Nephron (organoid): Measurements from ENCODE around the gene NTRK3.
A peak's percentile ranks its signal among the peaks of the same experiment; 100 is the strongest.

Source experiments
- H3K27ac Mint-ChIP-seq, 3 experiments: 2 replicates each; pipeline ENCODE4 v1.8.0; 2020; ENCODE audit warnings: mixed read lengths in 3 of 3, mild to moderate bottlenecking in 2 of 3, moderate library complexity in 1 of 3
- H3K27me3 Mint-ChIP-seq: 2 replicates; pipeline ENCODE4 v1.8.0; 2021; ENCODE audit warnings: low read depth, mild to moderate bottlenecking, moderate library complexity, mixed read lengths
- H3K36me3 Mint-ChIP-seq: 2 replicates; pipeline ENCODE4 v1.8.0; 2020; ENCODE audit warnings: low read depth, mixed read lengths
- H3K4me1 Mint-ChIP-seq: 2 replicates; pipeline ENCODE4 v1.8.0; 2020; ENCODE audit warnings: mixed read lengths
- H3K4me3 Mint-ChIP-seq, 3 experiments: 2 replicates each; pipeline ENCODE4 v1.8.0; 2020; ENCODE audit warnings: mild to moderate bottlenecking in 3 of 3, mixed read lengths in 3 of 3, moderate library complexity in 2 of 3
- H3K9me3 Mint-ChIP-seq: 2 replicates; pipeline ENCODE4 v1.8.0; 2020; ENCODE audit warnings: mixed read lengths
- TF ChIP-seq, protein P1 (sequence below), 3 experiments: fragments of 200-600 bp; sonication (generic); IDR thresholded peaks; one replicate each; pipeline ENCODE4 v1.5.0; 2021; ENCODE audit warnings: antibody characterized with exemption in 3 of 3; ENCODE audit not compliant: unreplicated experiment in 3 of 3

NTRK3 gene

DNA sequence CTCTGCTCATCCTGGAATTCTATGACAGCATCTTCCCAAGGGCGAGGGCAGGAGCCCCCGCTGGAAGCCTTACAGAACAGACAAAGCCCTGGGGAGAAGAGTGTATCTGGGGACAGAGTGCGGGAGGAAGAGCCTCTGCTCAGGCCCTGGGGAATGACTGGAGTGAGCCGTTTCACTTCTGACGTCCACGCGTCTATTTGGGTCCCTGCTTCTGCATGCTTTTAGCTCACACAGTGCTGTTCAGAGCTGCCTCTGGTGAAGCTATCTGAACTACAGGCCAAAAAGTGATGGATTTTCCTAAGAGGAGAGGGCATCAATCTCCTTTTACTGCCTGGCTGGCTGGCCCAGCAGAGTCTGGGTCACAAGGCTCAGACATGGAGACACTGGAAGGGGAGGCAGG lies 311.8 kb downstream of the NTRK3 start:
- peak overlapping the region in 1 of 3 experiments; percentile 44 for H3K4me3 Mint-ChIP-seq
- H3K27me3 Mint-ChIP-seq = peaks cover 9% of the 10 kb centered on the region
- TF ChIP-seq, protein P1, sequence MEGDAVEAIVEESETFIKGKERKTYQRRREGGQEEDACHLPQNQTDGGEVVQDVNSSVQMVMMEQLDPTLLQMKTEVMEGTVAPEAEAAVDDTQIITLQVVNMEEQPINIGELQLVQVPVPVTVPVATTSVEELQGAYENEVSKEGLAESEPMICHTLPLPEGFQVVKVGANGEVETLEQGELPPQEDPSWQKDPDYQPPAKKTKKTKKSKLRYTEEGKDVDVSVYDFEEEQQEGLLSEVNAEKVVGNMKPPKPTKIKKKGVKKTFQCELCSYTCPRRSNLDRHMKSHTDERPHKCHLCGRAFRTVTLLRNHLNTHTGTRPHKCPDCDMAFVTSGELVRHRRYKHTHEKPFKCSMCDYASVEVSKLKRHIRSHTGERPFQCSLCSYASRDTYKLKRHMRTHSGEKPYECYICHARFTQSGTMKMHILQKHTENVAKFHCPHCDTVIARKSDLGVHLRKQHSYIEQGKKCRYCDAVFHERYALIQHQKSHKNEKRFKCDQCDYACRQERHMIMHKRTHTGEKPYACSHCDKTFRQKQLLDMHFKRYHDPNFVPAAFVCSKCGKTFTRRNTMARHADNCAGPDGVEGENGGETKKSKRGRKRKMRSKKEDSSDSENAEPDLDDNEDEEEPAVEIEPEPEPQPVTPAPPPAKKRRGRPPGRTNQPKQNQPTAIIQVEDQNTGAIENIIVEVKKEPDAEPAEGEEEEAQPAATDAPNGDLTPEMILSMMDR (IDR thresholded peaks at IDR 0.05; ENCODE audit: unreplicated experiment in 3 of 3) = no peak
- H3K36me3 Mint-ChIP-seq = no peaks in the 10 kb centered on the region
- no peaks in the 10 kb centered on the region for H3K9me3 Mint-ChIP-seq
- H3K4me1 Mint-ChIP-seq = peaks cover 76% of the 10 kb centered on the region
- H3K27ac Mint-ChIP-seq = peak overlapping the region; percentile 80 to 94 (median 93)

DNA sequence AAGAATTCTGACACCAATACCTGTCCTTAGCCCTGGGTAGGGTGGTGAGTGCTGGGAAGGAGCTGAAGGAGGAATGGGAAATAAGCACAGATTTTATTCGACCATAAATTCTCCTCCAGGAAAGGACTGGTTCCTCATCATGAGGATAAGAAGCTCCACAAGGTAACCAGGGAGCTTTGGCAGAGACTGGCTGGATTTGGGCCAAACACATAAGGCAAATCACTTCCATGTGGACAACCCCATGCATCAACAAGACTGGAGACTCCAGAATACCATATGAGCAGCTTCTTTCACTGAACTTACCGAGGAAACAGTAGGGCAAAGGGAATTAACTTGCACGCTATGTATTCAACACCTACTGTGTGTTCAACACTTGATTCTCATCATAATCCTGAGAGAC lies 312.5 kb downstream of the NTRK3 start:
- TF ChIP-seq, protein P1 (IDR thresholded peaks at IDR 0.05; ENCODE audit: unreplicated experiment in 3 of 3) = no peak
- no peaks in the 10 kb centered on the region for H3K36me3 Mint-ChIP-seq
- peaks cover 9% of the 10 kb centered on the region for H3K27me3 Mint-ChIP-seq
- peak overlapping the region; percentile 80 to 94 (median 93) for H3K27ac Mint-ChIP-seq
- peak overlapping the region in 1 of 3 experiments; percentile 18 for H3K4me3 Mint-ChIP-seq
- H3K9me3 Mint-ChIP-seq = no peaks in the 10 kb centered on the region
- H3K4me1 Mint-ChIP-seq = peaks cover 70% of the 10 kb centered on the region

DNA sequence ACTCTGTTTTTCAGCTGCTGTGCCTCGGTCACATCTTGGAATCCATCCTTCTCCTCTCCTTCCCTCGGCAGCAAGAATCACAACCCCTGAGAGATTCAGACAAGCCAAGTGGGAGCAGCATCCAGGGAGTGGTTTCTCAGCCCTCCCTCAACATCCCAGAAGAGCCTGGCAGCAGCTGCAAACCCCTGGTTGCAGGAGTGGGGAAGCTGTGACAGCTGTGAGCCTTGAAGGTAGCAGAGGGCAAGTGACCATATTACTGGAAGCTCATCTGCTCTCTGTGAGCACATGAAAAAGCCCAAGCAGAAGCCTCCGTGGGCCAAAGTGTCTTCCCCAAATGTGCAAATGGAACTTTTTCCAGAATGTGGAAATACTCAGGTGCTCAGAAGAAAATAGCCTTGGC lies 312.9 kb downstream of the NTRK3 start:
- Mint-ChIP-seq H3K9me3 (no peaks in the 10 kb centered on the region), H3K4me1 (peaks cover 65% of the 10 kb centered on the region), H3K27ac (peak overlapping the region; percentile 80 to 94 (median 93)), H3K27me3 (peaks cover 9% of the 10 kb centered on the region), H3K4me3 (peak overlapping the region in 1 of 3 experiments; percentile 3), H3K36me3 (no peaks in the 10 kb centered on the region)
- TF ChIP-seq, protein P1 (IDR thresholded peaks at IDR 0.05; ENCODE audit: unreplicated experiment in 3 of 3) = no peak

DNA sequence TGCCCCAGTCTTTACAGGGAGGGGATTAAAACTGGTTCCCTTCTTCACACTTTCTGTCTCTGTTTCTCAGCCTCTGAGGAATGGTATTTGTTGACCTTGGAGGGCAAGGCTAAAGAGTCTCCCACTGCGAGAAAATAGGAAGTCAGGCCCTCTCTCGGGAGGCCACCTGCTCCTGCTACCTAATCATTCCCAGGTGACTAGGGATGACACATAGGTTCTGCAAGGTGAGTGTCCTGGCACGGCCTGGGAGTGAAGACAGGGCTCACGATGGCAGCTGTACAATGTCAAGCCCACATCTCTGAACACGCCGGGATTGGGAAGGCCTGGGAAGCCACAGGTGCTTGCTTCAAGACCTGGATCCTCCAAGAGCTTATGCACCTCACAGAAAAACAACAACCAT lies 314.2 kb downstream of the NTRK3 start:
- TF ChIP-seq, protein P1 (IDR thresholded peaks at IDR 0.05; ENCODE audit: unreplicated experiment in 3 of 3) = no peak
- Mint-ChIP-seq H3K4me1 (peaks cover 66% of the 10 kb centered on the region), H3K4me3 (no peak overlapping the region), H3K27ac (peak overlapping the region in 2 of 3 experiments; percentile 18 to 42), H3K27me3 (peaks cover 9% of the 10 kb centered on the region), H3K9me3 (no peaks in the 10 kb centered on the region), H3K36me3 (no peaks in the 10 kb centered on the region)

DNA sequence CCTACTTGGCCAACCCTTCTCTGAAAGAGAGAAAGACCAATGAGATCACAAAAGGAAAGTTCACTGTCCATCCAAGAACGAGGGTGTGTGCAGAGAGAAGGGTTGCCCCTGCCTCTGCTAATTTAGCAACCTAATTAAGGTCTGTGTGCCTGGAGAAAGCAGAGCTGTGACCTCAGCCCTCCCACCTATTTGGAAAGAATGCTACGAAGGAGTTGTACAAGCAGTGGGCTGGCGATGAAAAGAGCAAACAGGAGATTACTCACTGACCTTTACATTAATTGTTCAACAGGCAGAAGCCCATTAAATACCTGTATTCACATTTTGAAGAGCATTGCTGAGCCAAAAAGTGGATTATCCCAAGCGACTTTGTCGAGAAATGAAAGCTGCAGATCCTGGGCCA lies 314.9 kb downstream of the NTRK3 start:
- no peaks in the 10 kb centered on the region for H3K36me3 Mint-ChIP-seq
- peaks cover 13% of the 10 kb centered on the region for H3K27me3 Mint-ChIP-seq
- no peak overlapping the region for H3K4me3 Mint-ChIP-seq

DNA sequence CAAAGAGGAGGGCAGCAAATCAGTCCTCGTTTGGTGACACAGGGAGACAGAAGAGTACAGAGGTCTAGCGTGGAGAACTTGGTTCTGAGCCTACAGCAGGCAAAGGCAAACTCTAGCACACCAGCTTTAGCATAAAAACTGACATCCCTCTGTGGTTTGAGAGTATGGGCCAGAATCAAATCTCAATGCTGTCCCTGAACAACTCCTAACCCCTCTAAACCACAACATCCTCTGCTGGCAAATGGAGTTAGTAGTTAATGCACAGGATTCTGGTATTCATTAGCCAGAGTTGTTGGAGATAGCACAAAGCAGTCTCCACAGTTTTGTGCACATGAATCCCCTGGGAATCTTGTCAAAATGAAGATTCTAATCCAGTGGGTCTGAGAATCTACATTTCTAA lies 315.8 kb downstream of the NTRK3 start:
- H3K4me3 Mint-ChIP-seq = no peak overlapping the region
- no peaks in the 10 kb centered on the region for H3K9me3 Mint-ChIP-seq
- TF ChIP-seq, protein P1 (IDR thresholded peaks at IDR 0.05; ENCODE audit: unreplicated experiment in 3 of 3) = no peak
- H3K4me1 Mint-ChIP-seq = peaks cover 66% of the 10 kb centered on the region
- H3K27ac Mint-ChIP-seq = no peak overlapping the region
- peaks cover 17% of the 10 kb centered on the region for H3K27me3 Mint-ChIP-seq
- no peaks in the 10 kb centered on the region for H3K36me3 Mint-ChIP-seq

More for the DNA sequence above, 314.9 kb downstream of the NTRK3 start:
- Mint-ChIP-seq H3K9me3 (no peaks in the 10 kb centered on the region), H3K4me1 (peaks cover 66% of the 10 kb centered on the region), H3K27ac (peak overlapping the region; percentile 22 to 61 (median 42))
- TF ChIP-seq, protein P1 (IDR thresholded peaks at IDR 0.05; ENCODE audit: unreplicated experiment in 3 of 3) = no peak
